Neural cell (in vitro differentiated cells): Measurements from ENCODE around the gene PIGM. TPM values are rescaled to one million over a fixed set of nuclear protein-coding genes. Genes with fewer than 3 reads are reported as not detected.

Experiments used
- H2AFZ ChIP-seq: fragments of 200-600, 300-800 bp; sonication (generic), shearing (Covaris generic); 2 replicates; pipeline ENCODE4 v1.6.0; 2014; ENCODE audit warnings: low read depth, mild to moderate bottlenecking, antibody characterized with exemption, low read length, moderate library complexity
- H3F3A ChIP-seq: fragments of 200-600 bp; shearing (Covaris generic); 2 replicates; pipeline ENCODE4 v1.6.1; 2016; ENCODE audit warnings: mild to moderate bottlenecking, moderate library complexity, mixed read lengths, antibody characterized with exemption, low read length; ENCODE audit not compliant: insufficient read depth, poor library complexity, severe bottlenecking
- H3K27ac ChIP-seq: fragments of 200-600, 300-800 bp; sonication (generic), shearing (Covaris generic); 2 replicates; pipeline ENCODE4 v1.5.1; 2014; ENCODE audit warnings: mild to moderate bottlenecking, low read length, moderate library complexity
- H3K27me3 ChIP-seq: fragments of 300-800, 200-600 bp; sonication (generic), shearing (Covaris generic); 2 replicates; pipeline ENCODE4 v1.6.0; 2014; ENCODE audit warnings: mild to moderate bottlenecking, low read depth, low read length, moderate library complexity; ENCODE audit not compliant: insufficient read depth
- H3K36me3 ChIP-seq: fragments of 300-800, 200-600 bp; sonication (generic), shearing (Covaris generic); 2 replicates; pipeline ENCODE4 v1.5.1; 2014; ENCODE audit warnings: mild to moderate bottlenecking, antibody characterized with exemption, low read length, moderate library complexity; ENCODE audit not compliant: insufficient read depth
- H3K4me2 ChIP-seq: fragments of 300-800, 200-600 bp; sonication (generic), shearing (Covaris generic); 2 replicates; pipeline ENCODE4 v1.6.0; 2014; ENCODE audit warnings: mild to moderate bottlenecking, low read length
- H3K4me3 ChIP-seq: fragments of 300-800, 200-600 bp; sonication (generic), shearing (Covaris generic); 2 replicates; pipeline ENCODE4 v1.5.1; 2014; ENCODE audit warnings: mild to moderate bottlenecking, low read length, moderate library complexity
- H3K79me2 ChIP-seq: fragments of 200-600 bp; shearing (Covaris generic); replicated peaks from 2 replicates; pipeline ENCODE4 v1.6.0; 2014; ENCODE audit warnings: mild to moderate bottlenecking, low read length, moderate library complexity; ENCODE audit not compliant: insufficient read depth
- H3K9ac ChIP-seq: fragments of 300-800, 200-600 bp; sonication (generic), shearing (Covaris generic); 2 replicates; pipeline ENCODE4 v1.6.1; 2016; ENCODE audit warnings: mild to moderate bottlenecking, low read length, mixed read lengths
- H3K9me2 ChIP-seq: fragments of 200-600 bp; shearing (Covaris generic); 2 replicates; pipeline ENCODE4 v1.6.1; 2016; ENCODE audit warnings: mild to moderate bottlenecking, low read length, mixed read lengths; ENCODE audit not compliant: insufficient read depth
- H3K9me3 ChIP-seq: fragments of 200-600, 300-800 bp; sonication (generic), shearing (Covaris generic); 2 replicates; pipeline ENCODE4 v1.6.1; 2016; ENCODE audit warnings: mild to moderate bottlenecking, mixed run types, low read length, moderate library complexity, mixed read lengths
- H4K20me1 ChIP-seq: fragments of 200-600 bp; shearing (Covaris generic); 2 replicates; pipeline ENCODE4 v1.6.1; 2016; ENCODE audit warnings: mild to moderate bottlenecking, mixed run types; ENCODE audit not compliant: insufficient read depth
- CTCF ChIP-seq: fragments of 450-650 bp; IDR thresholded peaks from 2 replicates; pipeline ENCODE4 v1.5.1; 2014; ENCODE audit warnings: antibody characterized with exemption, mild to moderate bottlenecking, moderate library complexity; ENCODE audit not compliant: poor library complexity, severe bottlenecking
- EP300 ChIP-seq: fragments of 450-650 bp; conservative IDR thresholded peaks from 2 replicates; pipeline ENCODE4 v1.6.1; 2014; ENCODE audit warnings: antibody characterized with exemption, mild to moderate bottlenecking, moderate library complexity; ENCODE audit not compliant: poor library complexity, severe bottlenecking
- EZH2 ChIP-seq: fragments of 200-600, 300-800 bp; shearing (Covaris generic), sonication (generic); IDR thresholded peaks from 2 replicates; pipeline ENCODE4 v1.6.1; 2014; ENCODE audit warnings: antibody characterized with exemption, low read length, borderline replicate concordance, mild to moderate bottlenecking; ENCODE audit not compliant: insufficient read depth, poor library complexity, severe bottlenecking
- MXI1 ChIP-seq: fragments of 450-650 bp; conservative IDR thresholded peaks from 2 replicates; pipeline ENCODE4 v1.6.1; 2014; ENCODE audit warnings: antibody characterized with exemption, mild to moderate bottlenecking; ENCODE audit not compliant: poor library complexity, severe bottlenecking
- POLR2AphosphoS5 ChIP-seq: IDR thresholded peaks from 2 replicates; pipeline ENCODE4 v1.6.1; 2012
- RAD21 ChIP-seq: fragments of 450-650 bp; conservative IDR thresholded peaks from 2 replicates; pipeline ENCODE4 v1.6.1; 2014; ENCODE audit warnings: antibody characterized with exemption, mild to moderate bottlenecking, moderate library complexity
- REST ChIP-seq: IDR thresholded peaks from 2 replicates; pipeline ENCODE4 v1.6.1; 2012; ENCODE audit warnings: borderline replicate concordance
- SMC3 ChIP-seq: fragments of 450-650 bp; conservative IDR thresholded peaks from 2 replicates; pipeline ENCODE4 v1.6.1; 2014; ENCODE audit warnings: antibody characterized with exemption, mild to moderate bottlenecking, moderate library complexity; ENCODE audit not compliant: poor library complexity
- TAF1 ChIP-seq: IDR thresholded peaks from 2 replicates; pipeline ENCODE4 v1.6.1; 2012; ENCODE audit warnings: low read depth
- polyA plus RNA-seq: library from polyadenylated mRNA; depleted of rRNA; stranded (reverse); fragments of >200 nt; gene quantifications from 2 replicates; pipeline ENCODE4 v1.2.3, GENCODE V29; 2014

The PIGM gene
- polyA plus RNA-seq, 1 donor from 2014 or later = 3.8 TPM

- no peak overlapping the region for H3K27ac ChIP-seq
- TF ChIP-seq MXI1 = no peak
- TF ChIP-seq EP300 = no peak
- TF ChIP-seq TAF1 = no peak
- TF ChIP-seq POLR2AphosphoS5 = no peak
- peak; percentile 81 for TF ChIP-seq SMC3
- TF ChIP-seq EZH2 = no peak
- peak; percentile 65 for TF ChIP-seq RAD21
- no peak for TF ChIP-seq REST
- peak; percentile 78 for TF ChIP-seq CTCF
- no peak overlapping the region for H3K9ac ChIP-seq
- H2AFZ ChIP-seq = no peak overlapping the region
- no peaks in the 10 kb centered on the region for H3K9me3 ChIP-seq
- no peaks in the 10 kb centered on the region for H3K27me3 ChIP-seq
- no peaks in the 10 kb centered on the region for H3K79me2 ChIP-seq
- no peaks in the 10 kb centered on the region for H4K20me1 ChIP-seq
- no peak overlapping the region for H3K4me3 ChIP-seq
- H3K4me2 ChIP-seq = no peak overlapping the region
- H3K36me3 ChIP-seq = no peaks in the 10 kb centered on the region
- no peaks in the 10 kb centered on the region for H3K9me2 ChIP-seq
- H3F3A ChIP-seq = no peaks in the 10 kb centered on the region
Observed at GRCh38 chr1:160006312-160006940, 25.4 kb downstream of the PIGM start.

- no peak for TF ChIP-seq REST
- TF ChIP-seq EZH2 = no peak
- TF ChIP-seq TAF1 = no peak
- TF ChIP-seq MXI1 = no peak
- no peak for TF ChIP-seq EP300
- no peak for TF ChIP-seq CTCF
- no peak for TF ChIP-seq SMC3
- no peak for TF ChIP-seq POLR2AphosphoS5
- TF ChIP-seq RAD21 = no peak
- Histone ChIP-seq H2AFZ (no peak overlapping the region), H3K4me3 (no peak overlapping the region), H3K79me2 (no peaks in the 10 kb centered on the region), H3K27ac (no peak overlapping the region), H3K27me3 (no peaks in the 10 kb centered on the region), H3K9me2 (no peaks in the 10 kb centered on the region), H3F3A (no peaks in the 10 kb centered on the region), H3K9me3 (no peaks in the 10 kb centered on the region), H3K9ac (no peak overlapping the region), H3K36me3 (no peaks in the 10 kb centered on the region), H3K4me2 (no peak overlapping the region), H4K20me1 (no peaks in the 10 kb centered on the region)
Observed at GRCh38 chr1:160005070-160005469, 26.7 kb downstream of the PIGM start.
